IPS-15b (cell line): Measurements from ENCODE around the gene ARL6IP4.
A peak's percentile ranks its signal among the peaks of the same experiment; 100 is the strongest.
"Not testable (repeated sequence)": the region's sequence is repeated elsewhere in the genome, so short reads cannot be mapped to it uniquely, and the experiment has no call there.

ENCODE experiments used
- H3K27me3 ChIP-seq: one replicate; pipeline ENCODE4 v1.6.1; 2013; ENCODE audit warnings: low read length; ENCODE audit not compliant: control insufficient read depth, insufficient read depth
- H3K36me3 ChIP-seq: one replicate; pipeline ENCODE4 v1.6.1; 2013; ENCODE audit warnings: low read length; ENCODE audit not compliant: control insufficient read depth, insufficient read depth
- H3K4me1 ChIP-seq: one replicate; pipeline ENCODE4 v1.6.1; 2013; ENCODE audit warnings: mild to moderate bottlenecking, low read length; ENCODE audit not compliant: control insufficient read depth, insufficient read depth
- H3K4me3 ChIP-seq: one replicate; pipeline ENCODE4 v1.5.1; 2013; ENCODE audit warnings: low read depth, low read length
- H3K9ac ChIP-seq: one replicate; pipeline ENCODE4 v1.6.1; 2013; ENCODE audit warnings: low read depth, mild to moderate bottlenecking, low read length
- H3K9me3 ChIP-seq: one replicate; pipeline ENCODE4 v1.6.1; 2013; ENCODE audit warnings: mild to moderate bottlenecking, low read length; ENCODE audit not compliant: control insufficient read depth, insufficient read depth

ARL6IP4 gene

DNA sequence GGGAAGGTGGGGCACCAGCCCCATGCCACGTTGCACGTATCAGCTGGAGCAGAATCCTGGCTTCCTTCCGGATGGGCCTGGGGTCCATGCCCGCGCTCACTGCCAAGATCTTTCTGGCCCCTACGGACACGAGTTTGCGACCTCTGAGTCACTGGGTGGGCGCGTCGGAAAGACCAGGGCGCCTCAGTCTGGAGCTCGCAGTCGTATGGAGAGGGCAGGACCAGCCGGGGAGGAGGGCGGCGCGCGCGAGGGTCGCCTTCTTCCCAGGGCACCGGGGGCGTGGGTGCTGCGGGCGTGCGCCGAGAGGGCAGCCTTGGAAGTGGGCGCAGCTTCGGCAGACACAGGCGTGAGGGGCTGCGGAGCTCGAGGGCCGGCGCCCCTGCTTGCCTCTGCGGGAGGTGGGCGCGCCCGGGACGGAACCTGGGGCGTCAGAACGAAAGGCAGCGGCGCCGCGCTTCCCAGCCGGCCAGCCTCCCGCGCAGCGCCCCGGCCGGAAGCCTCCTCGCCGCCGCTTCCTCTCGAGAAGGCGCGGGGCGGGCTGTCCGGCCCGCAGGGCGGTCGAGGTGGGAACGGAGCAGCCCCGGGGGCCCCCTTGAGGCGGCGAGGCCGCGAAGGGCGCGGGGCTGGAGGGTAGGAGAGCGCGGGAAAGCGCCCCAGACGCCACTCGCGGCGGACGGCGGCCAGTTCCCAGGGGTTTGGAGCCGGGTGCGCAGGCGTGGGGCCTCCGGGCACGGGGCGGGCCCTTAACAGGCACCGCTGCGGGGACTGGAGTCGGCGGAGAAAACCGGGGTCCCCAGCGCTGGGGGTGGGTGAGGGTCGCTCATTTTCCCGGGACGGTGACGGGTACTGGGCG, at the start of gene ARL6IP4:
ARL6IP4 (plus strand) TSS at position 499 of the 853 bp plus-strand sequence. CDS start 459 bp downstream, outside the sequence.
- peaks cover 17% of the 10 kb centered on the region for H3K36me3 ChIP-seq

DNA sequence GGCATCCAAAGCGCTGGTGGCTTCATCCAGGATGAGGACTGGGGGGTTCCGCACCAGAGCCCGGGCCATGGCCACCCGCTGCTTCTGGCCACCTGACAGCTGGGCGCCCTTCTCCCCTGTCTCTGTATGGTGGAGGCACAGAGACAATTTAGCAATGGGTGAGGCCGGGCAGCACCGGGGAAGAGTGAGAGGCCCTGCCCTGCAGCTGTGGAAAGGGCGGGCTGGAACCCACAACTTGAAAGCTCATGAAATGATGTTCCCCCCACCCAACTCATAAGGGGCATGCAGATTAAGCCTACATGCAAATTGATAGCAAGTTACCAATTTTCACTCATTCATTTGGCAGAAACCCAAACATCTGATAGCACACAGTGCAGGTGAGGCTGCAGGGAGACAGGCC, 48.3 kb upstream of the ARL6IP4 start:
- Histone ChIP-seq H3K27me3 (no peaks in the 10 kb centered on the region), H3K4me1 (no peaks in the 10 kb centered on the region), H3K9ac (no peak overlapping the region), H3K9me3 (no peaks in the 10 kb centered on the region), H3K36me3 (peaks cover 2% of the 10 kb centered on the region), H3K4me3 (no peak overlapping the region)

More for the DNA sequence above, at the start of gene ARL6IP4:
- Histone ChIP-seq H3K27me3 (no peaks in the 10 kb centered on the region), H3K4me1 (peaks cover 3% of the 10 kb centered on the region), H3K9ac (peak within 1 kb of the TSS; percentile 90), H3K9me3 (no peaks in the 10 kb centered on the region), H3K4me3 (peak within 1 kb of the TSS; percentile 83)

DNA sequence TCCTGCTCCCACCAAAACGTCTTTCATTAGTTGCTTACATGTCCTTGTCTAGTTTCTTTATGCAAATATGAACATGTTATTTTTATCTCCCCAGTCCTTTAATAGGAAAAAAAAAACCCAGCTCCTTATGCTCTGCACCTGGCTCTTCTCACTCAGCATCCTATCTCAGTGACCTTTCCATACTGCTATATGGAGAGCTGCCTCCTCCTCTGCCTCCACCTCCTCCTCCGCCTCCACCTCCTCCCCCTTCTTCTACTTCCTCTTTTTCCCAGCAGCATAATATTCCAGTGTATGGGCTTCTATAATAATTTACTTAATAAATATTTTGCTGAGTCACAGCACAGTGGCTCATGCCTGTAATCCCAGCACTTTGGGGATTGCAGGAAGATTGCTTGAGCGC, 45.8 kb upstream of the ARL6IP4 start:
- Histone ChIP-seq H3K9me3 (no peaks in the 10 kb centered on the region), H3K4me1 (no peaks in the 10 kb centered on the region)

DNA sequence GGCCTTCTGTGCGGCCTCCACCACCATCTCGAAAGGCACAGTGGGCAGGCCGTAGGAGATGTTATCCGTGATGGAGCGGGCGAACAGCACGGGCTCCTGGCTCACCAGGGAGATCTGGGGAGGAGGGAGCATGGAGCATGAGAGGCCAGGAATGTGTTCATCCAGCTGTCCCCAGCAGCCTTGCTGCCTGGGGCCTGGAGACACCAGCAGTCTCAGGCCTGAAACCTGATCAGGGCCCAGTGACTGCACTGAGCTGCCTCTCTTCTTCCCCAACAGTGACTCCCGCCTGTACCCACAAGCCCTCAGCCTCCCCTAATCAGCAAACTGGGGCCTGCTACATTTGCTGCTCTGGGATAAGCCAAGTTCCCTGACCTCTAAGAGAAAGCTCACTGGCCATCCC, 45.2 kb upstream of the ARL6IP4 start:
- no peaks in the 10 kb centered on the region for H3K4me1 ChIP-seq
- no peak overlapping the region for H3K9ac ChIP-seq
- no peak overlapping the region for H3K4me3 ChIP-seq
- peaks cover 4% of the 10 kb centered on the region for H3K36me3 ChIP-seq
- H3K27me3 ChIP-seq, result no peaks in the 10 kb centered on the region
- H3K9me3 ChIP-seq, result no peaks in the 10 kb centered on the region

More for the DNA sequence above, 45.8 kb upstream of the ARL6IP4 start:
- no peaks in the 10 kb centered on the region for H3K27me3 ChIP-seq
- peaks cover 4% of the 10 kb centered on the region for H3K36me3 ChIP-seq
- no peak overlapping the region for H3K9ac ChIP-seq
- no peak overlapping the region for H3K4me3 ChIP-seq

DNA sequence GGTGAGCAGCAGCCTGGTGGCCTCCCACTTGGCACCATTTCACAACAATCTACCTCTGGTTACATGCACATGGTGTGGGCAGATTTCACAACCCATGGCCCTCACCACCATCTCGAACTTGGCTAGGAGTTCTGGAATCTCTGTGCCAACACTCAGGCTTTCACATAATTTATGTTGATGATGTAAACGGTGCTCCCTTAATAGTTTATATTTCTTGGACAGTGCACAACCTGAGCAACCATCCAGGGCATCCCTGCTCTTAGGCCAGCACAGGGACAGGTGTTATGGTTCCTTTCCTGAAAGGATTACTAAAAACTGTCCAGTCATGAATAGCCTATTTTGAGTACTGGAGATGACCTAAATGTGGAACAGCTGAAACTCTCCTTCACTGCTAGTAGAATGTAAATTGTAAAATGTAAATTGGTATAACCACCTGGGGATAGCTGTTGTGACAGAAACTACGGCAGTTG, 42.8 kb upstream of the ARL6IP4 start:
- Histone ChIP-seq H3K9me3 (no peaks in the 10 kb centered on the region), H3K9ac (no peak overlapping the region), H3K36me3 (peaks cover 4% of the 10 kb centered on the region), H3K4me1 (no peaks in the 10 kb centered on the region), H3K4me3 (no peak overlapping the region), H3K27me3 (no peaks in the 10 kb centered on the region)

DNA sequence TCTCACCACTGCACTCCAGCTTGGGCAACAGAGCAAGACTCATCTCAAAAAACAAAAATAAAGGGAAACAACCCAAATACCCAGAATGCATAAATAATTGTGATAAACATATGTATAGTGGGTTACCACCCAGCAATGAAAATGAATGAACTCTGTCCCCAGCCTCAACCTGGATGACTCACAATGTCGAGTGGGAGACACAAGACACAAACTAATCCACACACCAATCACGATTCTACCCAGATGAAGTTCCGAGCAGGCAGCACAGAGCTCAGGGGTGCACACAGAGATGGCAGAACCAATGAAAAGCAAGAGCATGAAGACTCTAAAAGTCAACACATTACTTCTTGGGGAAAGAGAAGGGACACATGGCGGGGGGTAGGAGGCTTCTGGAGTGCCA, 41.4 kb upstream of the ARL6IP4 start:
- Histone ChIP-seq H3K36me3 (peaks cover 4% of the 10 kb centered on the region), H3K9me3 (no peaks in the 10 kb centered on the region), H3K4me3 (no peak overlapping the region), H3K4me1 (no peaks in the 10 kb centered on the region), H3K27me3 (no peaks in the 10 kb centered on the region), H3K9ac (no peak overlapping the region)

DNA sequence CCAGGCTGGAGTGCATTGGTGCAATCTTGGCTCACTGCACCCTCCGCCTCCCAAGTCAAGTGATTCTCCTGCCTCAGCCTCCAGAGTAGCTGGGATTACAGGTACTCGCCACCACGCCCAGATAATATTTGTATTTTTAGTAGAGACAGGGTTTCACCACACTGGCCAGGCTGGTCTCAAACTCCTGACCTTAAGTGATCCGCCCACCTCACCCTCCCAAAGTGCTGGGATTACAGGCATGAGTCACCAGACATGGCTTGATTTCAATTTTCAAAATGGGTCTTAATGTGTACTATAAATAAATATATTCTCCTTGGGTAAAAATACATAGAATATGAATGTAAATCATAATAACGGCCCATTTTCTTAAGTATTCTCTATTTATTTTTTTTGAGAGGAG, 39.1 kb upstream of the ARL6IP4 start:
- H3K9ac ChIP-seq, H3K4me3 ChIP-seq, H3K27me3 ChIP-seq, H3K9me3 ChIP-seq, H3K36me3 ChIP-seq, H3K4me1 ChIP-seq: not testable (repeated sequence)

DNA sequence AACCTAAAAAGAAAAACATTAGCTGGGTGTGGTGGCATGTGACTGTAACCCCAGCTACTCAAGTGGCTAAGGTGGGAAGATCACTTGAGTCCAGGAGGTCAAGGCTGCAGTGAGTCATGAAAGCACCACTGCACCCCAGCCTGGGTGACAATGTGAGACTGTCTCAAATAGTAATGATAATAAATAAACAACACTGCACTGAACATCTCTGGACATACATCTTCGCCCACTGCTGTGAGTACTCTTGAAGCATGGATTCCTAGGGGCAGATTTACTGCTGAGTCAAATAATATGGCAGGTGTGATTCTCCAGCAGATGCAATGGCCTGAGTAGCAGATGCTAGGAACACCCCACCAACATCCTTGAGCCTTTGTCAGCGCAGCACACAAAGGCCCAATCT, 37.8 kb upstream of the ARL6IP4 start:
- H3K4me3 ChIP-seq, result no peak overlapping the region
- no peaks in the 10 kb centered on the region for H3K4me1 ChIP-seq
- no peaks in the 10 kb centered on the region for H3K27me3 ChIP-seq
- peaks cover 1% of the 10 kb centered on the region for H3K36me3 ChIP-seq
- H3K9me3 ChIP-seq, result no peaks in the 10 kb centered on the region
- no peak overlapping the region for H3K9ac ChIP-seq

DNA sequence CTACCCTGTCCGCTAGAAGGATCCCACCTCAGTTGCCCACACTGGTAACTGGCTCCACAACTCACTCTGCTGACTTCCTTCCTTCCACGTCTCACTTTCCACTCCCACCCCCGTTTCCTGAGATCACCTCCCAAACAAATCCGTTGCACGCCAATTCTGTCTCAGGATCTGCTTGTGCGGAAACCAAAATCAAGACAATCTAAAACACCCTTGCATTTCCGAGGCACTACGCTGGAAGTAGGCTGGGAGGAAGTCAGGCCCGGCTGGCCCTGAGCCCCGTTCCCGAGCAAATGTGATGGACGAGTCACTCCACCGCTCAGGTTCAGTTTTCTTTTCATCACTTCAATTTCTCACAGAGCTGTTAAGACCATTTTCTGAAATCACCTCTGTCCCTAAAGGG, 37.3 kb upstream of the ARL6IP4 start:
- H3K36me3 ChIP-seq, result no peaks in the 10 kb centered on the region
- no peak overlapping the region for H3K9ac ChIP-seq
- H3K9me3 ChIP-seq, result no peaks in the 10 kb centered on the region
- H3K27me3 ChIP-seq, result no peaks in the 10 kb centered on the region
- no peak overlapping the region for H3K4me3 ChIP-seq
- H3K4me1 ChIP-seq, result no peaks in the 10 kb centered on the region

DNA sequence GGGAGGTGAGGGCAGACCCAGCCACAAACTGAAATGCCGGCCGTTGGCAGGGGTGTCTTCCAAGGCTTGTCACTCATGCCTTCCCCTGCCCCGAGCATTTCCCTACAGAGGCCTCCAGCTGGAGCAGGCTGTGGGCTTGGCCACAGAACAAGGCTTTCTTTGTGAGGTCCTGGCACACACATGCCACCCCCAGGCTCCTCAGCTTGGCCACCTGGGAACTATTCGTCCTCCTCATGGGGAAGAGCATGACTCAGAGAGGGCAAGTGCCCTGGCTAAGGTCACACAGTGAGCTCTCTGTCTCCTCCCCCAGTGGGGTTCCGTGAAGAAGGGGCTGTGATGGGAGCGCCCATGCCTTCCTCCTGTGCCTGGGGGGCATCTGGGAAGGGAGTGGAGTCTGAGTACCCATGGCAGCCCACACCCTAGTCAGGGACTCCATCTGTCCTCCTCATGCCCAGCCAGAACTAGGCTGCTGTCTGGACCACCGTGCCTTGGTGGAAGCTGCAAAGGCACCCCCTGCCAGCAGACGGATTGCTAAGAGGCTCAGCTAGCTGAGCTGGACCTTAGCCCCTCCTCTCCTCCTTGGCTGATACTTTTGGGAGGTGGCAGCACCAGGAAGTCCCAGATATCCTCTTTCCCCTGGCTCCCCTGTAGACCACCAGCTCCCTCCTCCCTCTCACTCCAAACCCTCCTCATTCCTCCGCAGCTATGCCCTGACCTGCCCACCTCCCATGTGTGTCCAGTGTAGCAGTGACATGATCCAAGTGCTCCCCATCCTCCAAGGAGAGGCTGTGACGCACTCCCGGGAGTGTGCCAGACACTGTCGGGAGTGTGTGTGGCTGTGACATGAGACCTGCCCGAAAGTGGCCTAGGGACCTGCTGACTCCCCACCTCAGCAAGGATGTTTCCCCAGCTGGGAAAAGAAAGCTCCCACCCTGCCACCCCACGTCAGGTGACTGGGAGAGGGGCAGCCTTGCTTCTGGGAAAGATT, 35.6 kb upstream of the ARL6IP4 start:
- Histone ChIP-seq H3K27me3 (no peaks in the 10 kb centered on the region), H3K9ac (no peak overlapping the region), H3K9me3 (no peaks in the 10 kb centered on the region), H3K4me3 (no peak overlapping the region), H3K36me3 (no peaks in the 10 kb centered on the region), H3K4me1 (no peaks in the 10 kb centered on the region)

DNA sequence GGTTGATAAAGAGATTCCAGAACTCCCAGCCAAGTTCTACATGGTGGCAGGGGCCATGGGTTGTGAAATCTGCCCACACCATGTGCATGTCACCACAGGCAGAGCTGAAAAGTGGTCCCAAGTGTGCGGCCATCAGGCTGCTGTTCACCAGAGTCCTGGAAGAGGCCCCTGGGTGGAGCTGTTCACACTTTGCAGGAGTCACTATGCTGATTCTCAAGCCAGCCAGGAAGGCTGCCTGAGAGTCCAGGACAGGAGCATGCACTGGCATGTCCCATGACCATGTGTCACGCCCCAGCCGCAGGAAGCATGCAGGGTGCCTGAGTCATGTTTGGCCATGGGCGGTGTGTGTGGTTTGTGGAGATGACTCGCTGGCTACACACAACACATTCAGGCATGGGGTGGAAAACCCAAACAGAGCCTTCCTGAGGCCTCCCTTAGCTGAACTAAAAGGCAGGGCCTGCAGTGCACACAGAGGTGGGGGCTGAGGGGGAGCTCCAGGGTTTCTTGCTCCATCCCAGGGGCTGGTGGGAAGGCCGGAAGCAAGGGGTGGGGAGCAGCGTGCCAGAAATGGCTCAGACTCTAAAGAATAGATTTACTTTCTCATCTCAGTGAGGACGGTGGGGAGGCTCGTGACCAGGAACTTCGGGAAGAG, 33.7 kb upstream of the ARL6IP4 start:
- Histone ChIP-seq H3K9ac (no peak overlapping the region), H3K4me1 (no peaks in the 10 kb centered on the region), H3K4me3 (no peak overlapping the region), H3K9me3 (no peaks in the 10 kb centered on the region), H3K27me3 (no peaks in the 10 kb centered on the region), H3K36me3 (no peaks in the 10 kb centered on the region)
